Measurements from ENCODE around the gene ADRM1.

Gene ADRM1

GRCh38 chr20:62326959-62327725 is 24.3 kb downstream of the ADRM1 start:
- DNase-seq, result no peak

DNA sequence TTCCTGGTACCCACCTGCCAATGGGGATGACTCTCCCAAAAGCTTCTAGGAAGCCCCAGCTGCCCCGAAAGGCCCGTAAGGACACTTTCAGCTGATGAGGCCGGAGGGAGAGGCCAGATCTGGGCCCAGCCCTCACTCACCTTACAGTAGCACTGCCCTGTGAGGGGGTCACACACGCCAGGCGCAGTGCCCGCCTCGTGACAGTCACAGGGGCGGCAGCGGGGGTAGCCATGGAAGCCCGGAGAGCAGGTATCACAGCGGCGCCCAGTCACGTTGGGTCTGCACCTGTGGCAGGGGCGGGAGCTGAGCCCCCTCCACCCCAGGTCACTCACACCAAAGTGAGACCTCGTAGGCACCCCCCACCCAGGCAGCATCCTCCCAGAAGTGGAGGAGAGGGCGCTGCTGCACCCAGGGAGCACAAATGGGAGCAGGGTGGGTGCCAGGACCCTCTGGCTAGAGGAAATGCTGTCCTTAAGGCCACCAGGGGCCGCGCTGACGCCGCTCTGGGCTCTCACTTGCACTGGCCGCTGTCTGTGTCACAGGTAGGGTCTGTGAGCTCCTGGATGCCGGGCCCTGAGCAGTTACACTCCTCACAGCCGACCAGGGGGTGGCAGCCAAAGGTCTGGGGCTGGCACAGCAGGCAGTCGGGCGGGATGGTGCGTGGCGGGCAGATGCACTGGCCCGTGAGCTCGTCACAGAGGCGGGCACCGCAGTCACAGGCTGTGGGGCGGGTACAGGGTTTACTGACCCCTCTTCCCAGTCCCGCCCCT is 25.1 kb downstream of the ADRM1 start:
- DNase-seq, result no peak

GRCh38 chr20:62328684-62329388 is 26.0 kb downstream of the ADRM1 start:
- DNase-seq, result no peak

- no peak for DNase-seq
Measured at GRCh38 chr20:62329389-62330377, 26.9 kb downstream of the ADRM1 start.

GRCh38 chr20:62330576-62331317 is 27.9 kb downstream of the ADRM1 start:
- no peak for DNase-seq

DNA sequence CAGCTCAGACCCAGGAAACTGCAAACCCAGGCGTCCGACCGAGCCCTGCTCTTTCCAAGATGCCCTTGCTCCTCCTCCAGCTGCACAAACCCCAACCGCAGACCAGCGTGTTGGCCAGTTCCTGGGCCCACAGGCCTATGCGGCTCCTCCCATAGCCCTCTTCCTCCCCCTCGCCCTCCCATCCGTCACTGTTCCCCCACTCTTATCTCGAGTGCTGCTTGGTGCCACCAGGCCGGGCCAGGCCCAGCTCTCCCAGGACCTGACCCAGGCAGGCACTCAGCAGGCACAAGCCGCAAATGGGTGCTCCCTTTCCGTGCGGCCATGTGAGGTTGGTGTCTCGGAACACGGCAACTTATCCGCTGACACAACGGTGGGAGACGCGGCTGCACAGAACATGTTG is 28.6 kb downstream of the ADRM1 start:
- DNase-seq, result no peak

GRCh38 chr20:62332421-62332820 is 29.6 kb downstream of the ADRM1 start:
- DNase-seq, result no peak

DNA sequence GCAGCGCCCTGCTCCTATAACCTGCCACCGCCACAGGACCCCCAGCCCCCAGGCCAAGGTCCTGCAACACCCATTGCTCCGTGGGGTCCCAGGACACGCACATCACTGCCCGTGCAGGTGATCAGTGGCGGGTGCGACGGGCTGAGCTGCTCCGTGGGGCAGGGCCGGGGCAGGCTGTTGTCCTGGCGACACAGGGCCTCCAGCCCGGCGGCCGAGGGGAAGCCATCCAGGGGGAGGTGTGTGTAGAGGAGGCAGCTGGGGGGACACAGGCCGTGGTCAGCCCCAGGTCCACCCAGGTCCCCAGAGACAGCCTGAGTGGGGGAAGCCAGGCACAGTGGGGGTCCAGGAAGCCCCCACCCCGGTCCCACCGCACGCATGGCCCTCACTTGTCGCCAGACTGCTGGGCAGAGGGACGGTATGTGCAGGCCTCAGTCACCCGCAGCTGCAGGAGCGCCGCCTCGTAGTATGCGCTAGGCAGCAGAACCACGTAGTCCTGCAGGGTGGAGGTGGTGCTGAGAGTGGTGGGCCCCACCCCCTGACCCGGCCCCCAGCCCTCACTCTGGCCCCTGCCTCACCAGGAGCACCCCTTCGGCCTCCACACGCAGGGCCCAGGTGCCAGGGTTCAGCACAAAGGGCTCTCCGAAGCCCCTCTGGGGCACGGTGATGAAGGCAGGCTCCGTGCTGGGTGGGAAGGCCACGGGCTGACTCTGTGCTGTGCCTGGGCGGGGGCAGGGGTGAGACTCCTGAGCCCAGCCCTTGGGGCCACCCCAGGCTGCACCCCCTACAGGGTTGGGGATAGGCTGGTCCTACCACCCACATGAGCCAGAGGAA is 30.4 kb downstream of the ADRM1 start:
- no peak for DNase-seq

DNA sequence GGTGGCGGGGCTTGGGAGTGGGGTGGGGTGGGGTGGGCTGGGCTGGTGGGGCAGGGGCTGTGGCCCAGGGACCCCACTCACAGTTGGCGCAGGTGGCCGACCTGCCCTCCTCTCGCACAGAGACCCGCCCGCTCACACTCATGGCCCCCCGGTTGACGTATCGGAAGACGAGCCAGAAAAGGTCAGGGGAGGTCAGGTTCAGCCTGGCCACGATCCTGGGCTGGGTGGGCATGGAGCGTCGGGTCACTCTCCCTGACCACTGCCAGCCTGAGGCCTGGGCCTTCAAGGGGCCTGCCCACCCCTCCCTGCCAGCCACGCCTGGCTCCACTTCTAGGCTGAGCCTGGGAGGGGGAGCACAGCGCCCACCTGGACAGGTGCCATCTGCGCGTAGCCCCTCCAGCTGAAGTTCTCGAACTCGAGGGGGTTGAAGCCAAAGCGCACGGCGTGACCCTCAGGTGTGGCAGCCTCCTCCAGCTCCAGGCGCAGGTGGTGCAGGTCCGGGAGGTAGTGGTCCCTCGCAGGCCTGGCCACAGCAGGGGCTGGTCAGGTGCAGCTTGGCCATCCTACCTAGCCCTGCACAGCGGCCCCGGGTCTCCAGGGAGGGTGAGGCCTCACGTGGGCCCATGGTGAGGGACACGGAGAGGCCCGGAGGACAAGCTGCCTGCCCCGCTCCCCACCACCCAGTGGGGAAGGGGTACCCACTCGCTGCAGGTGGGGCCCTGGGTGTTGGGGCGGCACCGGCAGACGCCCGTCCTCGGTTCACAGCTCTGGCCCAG is 31.2 kb downstream of the ADRM1 start:
- DNase-seq, result no peak

DNA sequence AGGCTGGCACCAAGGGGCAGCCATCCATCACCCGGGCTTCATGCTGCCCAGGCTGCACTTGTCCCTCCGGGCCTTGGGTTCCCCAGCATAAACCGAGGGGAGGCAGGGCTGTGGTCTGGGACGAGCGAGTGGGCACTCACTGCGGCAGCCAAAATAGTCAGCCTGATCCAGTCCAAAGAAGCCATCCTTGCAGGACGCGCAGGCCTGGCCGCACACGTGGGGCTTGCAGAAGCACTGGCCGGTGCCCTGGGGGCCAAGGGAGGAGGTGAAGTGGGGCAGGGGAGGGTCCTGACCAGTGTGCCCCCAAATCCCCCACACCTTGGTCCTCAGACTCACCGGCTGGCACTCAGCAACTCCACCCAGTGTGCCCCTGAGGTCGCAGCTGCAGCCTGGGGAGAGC is 32.1 kb downstream of the ADRM1 start:
- DNase-seq, result no peak

DNA sequence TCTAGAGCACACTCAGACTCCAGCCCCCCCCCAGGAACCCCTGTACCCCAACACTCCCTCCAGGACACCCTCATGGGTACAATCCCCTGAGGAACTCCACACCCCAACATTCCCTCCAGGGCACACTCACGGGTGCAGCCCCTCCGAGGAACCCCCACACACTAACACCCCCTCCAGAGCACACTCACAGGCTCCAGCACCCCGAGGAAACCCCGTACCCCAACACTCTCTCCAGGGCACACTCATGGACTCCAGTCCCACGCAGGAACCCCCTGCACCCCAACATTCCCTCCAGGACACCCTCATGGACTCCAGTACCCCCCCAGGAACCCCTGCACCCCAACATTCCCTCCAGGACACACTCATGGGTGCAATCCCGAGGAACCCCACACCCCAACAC is 32.7 kb downstream of the ADRM1 start:
- DNase-seq, result no peak

- DNase-seq, result no peak
Measured at GRCh38 chr20:62336329-62336728, 33.5 kb downstream of the ADRM1 start.

- no peak for DNase-seq
Measured at GRCh38 chr20:62336775-62337557, 34.2 kb downstream of the ADRM1 start.

DNA sequence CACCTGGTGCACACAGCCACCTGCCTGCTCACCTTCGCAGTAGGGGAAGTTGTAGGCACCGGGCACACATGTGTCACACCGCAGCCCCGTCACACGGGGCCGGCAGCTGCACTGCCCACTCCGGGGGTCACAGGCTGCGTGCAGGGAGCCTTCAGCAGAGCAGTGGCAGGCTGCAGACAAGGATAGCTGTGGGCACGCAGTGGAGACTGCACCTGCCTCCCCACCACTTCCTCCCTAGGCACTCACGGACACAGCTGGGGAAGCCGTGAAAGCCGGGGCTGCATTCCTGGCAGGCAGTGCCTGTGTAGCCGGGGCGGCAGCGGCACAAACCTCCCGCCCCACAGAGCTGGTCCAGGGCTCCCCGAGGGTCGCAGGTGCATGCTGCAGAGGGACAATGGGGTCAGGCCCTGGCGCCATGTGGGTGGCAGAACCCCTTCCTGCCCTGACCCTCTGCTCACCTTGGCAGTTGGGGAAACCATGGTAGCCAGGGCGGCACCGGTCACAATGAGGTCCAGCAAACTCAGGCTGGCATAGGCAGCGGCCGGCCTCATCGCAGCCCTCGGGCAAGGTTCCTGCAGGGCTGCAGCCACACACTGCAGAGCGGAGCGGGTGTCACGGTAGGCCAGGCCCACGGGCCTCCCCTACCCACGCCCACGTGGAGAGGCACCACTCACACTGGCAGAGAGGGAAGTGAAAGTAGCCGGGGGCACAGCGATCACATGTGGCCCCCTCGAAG is 34.9 kb downstream of the ADRM1 start:
- no peak for DNase-seq

DNA sequence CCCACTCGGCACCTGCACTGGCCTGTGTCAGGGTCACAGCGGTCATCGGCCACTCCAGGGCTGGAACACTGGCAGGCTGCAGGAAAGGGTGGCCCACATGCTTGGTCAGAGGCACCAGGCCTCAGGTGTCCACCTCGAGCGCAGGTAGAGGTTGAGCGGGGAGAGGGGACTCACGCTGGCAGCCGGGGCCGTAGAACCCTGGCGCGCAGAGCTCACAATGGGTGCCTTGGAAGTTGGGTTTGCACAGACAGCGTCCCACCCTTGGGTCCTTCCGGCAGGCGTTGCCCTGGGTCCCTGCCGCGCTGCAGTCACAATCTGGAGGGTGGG is 35.5 kb downstream of the ADRM1 start:
- no peak for DNase-seq

DNA sequence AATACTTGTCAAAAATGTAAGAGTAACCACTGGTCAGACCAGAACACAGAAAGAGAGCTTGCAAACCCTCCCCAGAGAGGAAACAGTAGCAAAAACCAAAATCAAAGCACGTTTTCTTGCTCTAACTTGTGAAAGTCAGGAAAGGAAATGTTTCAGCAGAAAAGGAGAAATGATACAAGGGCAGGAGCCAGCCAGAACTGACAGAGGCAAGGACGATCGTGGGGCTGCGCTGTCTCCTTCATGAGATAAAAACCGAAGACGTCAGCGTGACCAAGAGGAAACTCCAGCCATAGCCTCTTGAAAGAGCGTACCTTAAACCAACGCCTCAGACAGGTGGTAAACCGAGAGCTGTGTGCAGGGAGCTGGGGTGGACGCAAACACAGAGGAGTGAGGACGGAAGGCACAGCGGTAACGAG is 36.9 kb downstream of the ADRM1 start:
- DNase-seq, result no peak

GRCh38 chr20:62342910-62343309 is 40.1 kb downstream of the ADRM1 start:
- DNase-seq, result peak; percentile 20

DNA sequence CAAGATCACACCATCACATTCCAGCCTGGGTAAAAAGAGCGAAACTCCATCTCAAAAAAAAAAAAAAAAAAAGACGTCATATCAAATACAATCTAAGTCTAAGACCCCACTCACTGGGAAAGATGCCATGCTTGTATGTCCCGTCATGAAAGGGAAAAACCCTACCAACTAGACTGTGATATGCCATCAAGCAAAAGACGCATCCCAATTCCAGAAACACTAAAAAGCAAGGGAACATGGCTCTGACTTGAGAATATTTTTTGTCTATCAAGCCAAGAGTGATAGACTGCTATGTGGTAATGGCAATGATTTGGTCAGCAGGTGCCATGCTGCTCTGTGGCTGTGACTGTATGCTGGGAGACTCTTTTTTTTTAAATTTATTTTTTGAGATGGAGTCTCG is 41.3 kb downstream of the ADRM1 start:
- DNase-seq, result no peak

DNA sequence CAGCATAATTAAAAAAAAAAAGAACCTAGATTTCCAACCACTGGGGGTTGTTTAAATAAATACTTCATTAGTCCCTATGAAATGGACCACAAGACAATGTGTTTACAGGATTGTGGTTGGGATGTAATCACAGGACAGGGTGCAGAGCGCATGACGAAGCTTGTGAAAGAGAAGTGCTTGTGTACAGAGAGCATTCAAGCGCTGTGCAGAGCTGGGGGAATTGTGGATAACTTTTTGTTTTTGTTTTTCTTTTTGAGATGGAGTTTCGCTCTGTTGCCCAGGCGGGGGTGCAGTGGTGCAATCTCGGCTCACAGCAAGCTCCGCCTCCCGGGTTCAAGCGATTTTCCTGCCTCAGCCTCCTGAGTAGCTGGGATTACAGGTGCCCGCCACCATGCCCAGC is 42.0 kb downstream of the ADRM1 start:
- no peak for DNase-seq
